Measurements from ENCODE around the gene PARD3B.

- TF ChIP-seq, protein P1, sequence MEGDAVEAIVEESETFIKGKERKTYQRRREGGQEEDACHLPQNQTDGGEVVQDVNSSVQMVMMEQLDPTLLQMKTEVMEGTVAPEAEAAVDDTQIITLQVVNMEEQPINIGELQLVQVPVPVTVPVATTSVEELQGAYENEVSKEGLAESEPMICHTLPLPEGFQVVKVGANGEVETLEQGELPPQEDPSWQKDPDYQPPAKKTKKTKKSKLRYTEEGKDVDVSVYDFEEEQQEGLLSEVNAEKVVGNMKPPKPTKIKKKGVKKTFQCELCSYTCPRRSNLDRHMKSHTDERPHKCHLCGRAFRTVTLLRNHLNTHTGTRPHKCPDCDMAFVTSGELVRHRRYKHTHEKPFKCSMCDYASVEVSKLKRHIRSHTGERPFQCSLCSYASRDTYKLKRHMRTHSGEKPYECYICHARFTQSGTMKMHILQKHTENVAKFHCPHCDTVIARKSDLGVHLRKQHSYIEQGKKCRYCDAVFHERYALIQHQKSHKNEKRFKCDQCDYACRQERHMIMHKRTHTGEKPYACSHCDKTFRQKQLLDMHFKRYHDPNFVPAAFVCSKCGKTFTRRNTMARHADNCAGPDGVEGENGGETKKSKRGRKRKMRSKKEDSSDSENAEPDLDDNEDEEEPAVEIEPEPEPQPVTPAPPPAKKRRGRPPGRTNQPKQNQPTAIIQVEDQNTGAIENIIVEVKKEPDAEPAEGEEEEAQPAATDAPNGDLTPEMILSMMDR (CRISPR knock-in tag; IDR thresholded peaks at IDR 0.05): no peak
- no peak for TF ChIP-seq REST (IDR thresholded peaks at IDR 0.05; ENCODE audit: borderline replicate concordance in 1 of 2, low read depth in 1 of 2, low read length in 2 of 2)
- no peak for TF ChIP-seq ESRRA (CRISPR knock-in tag; IDR thresholded peaks at IDR 0.05; ENCODE audit: low read depth)
- TF ChIP-seq HNF4A (CRISPR knock-in tag; IDR thresholded peaks at IDR 0.05): no peak
- no peak for TF ChIP-seq ZNF740 (CRISPR knock-in tag; IDR thresholded peaks at IDR 0.05)
- no peak for TF ChIP-seq ZNF678 (CRISPR knock-in tag; IDR thresholded peaks at IDR 0.05)
These were observed 821.2 kb downstream of the PARD3B start for GRCh38 chr2:205366336-205367060.

All from HepG2 (cell line).